GM18858 (cell line): ENCODE measurements around the gene MBD3L2.
"Not testable (repeated sequence)": the region's sequence is repeated elsewhere in the genome, so short reads cannot be mapped to it uniquely, and the experiment has no call there.

Experiments
- ATAC-seq: cut with Tn5 transposase; IDR thresholded peaks from one replicate; pipeline ENCODE4 v1.9.1; 2021; ENCODE audit not compliant: unreplicated experiment

The MBD3L2 gene

DNA sequence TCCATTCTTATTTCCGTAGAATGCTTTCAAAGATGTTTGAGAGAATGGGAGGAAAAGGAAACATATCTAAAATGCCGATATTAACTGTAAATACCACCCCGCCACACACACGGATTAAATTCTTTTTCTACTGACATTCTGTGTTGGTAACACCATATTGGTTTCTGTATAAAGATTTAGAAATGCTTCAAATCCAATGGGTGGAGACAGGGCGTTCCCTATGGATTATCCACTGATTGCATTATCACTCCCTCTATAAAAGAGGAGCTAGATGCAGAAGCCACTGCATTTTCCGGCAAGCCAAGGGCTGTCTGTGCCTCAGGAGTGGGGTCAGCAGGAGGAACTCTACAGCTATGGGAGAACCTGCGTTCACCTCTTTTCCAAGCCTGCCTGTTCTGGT, at the start of gene MBD3L2:
Gene MBD3L2 (plus strand): TSS at position 301 of the 400 bp plus-strand sequence. CDS start 53 bp downstream, at position 354.
- ATAC-seq, result not testable (repeated sequence)

DNA sequence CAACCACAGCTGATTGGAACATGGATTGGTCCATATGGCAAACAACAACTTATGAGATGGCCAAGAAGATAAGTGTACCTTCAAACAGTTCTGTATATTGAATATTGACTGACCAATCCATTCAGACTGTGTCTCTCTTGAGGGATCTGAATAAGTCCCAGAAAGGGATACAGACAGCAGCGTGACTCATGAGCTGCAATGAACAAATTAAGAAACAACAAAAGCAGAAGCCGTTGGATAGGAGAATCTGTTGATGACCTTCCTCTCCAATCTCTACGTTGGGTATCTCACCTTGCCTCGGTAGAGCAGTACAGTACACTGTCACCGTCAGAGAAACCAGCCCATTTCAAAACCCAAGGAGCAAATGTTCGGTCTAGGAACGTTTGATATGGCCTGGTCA, 49.2 kb upstream of the MBD3L2 start:
- ATAC-seq, result no peak

DNA sequence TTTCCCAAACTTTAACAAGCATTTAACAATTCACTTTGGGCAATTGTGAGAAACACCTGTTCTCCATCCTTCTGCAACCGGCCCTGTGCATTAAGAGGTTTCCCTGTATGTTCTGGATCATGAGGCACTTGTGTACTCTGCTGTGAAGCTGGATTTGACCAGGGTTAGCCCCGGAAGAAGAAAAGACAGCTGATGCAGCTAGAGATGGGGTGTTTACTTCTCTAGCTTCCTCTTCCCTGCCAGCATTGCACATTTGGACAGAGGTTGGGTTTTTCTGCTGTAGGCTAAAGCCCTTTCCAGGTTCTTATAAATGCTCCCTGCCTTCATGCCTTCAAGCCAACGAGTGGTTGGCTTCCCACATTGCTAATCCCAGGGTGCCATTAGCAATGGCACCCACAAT, 48.8 kb upstream of the MBD3L2 start:
- ATAC-seq, result no peak

GRCh38 chr19:7000816-7001215, 48.3 kb upstream of the MBD3L2 start:
- no peak for ATAC-seq

- no peak for ATAC-seq
Measured at GRCh38 chr19:7004313-7004931, 44.7 kb upstream of the MBD3L2 start.

GRCh38 chr19:7006135-7006704, 42.9 kb upstream of the MBD3L2 start:
- ATAC-seq, result no peak

DNA sequence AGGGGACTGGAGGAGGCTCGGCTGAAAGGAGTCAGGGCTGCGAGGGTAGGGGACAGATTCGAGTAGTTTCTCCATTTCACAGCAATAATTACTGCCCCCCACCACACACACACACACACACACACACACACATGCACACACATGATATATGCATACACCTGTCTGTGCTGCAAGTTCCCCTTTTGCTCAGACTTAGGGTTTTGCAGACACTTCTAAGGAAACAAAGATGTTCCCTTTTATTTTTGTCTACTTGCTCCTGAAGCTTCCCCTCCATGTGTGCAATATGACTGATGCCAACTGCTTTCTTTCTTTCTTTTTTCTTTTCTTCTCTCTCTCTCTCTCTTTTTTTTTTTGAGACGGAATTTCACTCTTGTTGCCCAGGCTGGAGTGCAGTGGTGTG, 41.3 kb upstream of the MBD3L2 start:
- ATAC-seq, result no peak

DNA sequence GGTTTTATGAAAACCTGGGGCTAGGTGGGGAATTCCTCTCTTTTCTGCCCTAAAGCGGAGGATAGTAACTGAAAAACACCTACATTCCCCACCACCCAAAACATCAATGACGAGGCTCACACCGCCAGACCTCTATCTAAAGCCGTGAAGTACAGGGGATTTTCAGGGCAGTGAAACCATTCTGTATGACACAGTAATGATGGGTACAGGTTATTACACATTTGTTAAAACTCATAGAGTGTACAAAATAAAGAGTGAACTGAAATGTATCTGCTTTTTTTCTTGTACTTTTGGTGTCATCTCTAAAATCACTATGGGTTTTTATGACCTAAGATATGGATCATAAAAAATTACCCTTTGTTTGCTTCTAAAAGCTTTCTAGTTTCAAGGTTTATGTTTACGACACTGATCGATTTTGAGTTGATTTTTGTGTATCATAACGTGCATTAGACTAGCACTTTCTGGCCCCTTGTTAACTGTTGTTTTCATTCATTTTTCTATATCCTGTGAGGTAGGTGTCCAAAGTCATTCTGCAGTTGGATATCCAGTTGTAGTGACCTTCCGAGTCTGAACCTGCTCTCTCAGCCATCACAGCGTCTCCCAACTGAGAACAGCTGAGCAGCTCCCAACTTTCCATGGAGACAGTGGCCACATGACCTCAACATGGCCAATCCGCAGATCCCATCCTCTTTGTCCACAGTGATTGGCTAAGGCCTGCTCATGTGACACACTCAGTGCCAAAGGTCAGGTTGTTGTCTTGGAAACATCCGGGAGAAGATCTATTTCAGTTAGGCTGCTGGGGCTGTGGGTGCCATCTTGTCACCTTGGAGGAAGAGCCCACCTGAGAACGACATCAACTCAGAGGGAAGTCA, 38.2 kb upstream of the MBD3L2 start:
- ATAC-seq, result no peak

DNA sequence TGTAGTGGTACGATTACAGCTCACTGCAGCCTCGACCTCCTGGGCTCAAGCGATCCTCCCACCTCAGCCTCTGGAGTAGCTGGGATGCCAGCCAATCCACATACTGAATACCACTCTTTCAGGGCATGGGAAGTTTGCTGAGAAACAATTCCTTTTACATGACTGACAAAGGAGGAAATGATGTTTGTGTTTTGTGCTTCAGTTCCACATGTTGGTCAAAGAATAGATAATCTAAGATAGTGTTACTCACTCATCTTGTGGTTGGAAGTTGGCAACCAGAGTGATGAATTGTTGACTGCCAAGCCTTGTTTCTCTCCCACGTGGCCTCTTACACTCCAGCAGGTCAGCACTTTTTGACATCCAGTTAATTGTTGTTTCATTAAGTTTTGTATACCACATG, 35.4 kb upstream of the MBD3L2 start:
- no peak for ATAC-seq

GRCh38 chr19:7018828-7019227, 30.3 kb upstream of the MBD3L2 start:
- ATAC-seq, result no peak

DNA sequence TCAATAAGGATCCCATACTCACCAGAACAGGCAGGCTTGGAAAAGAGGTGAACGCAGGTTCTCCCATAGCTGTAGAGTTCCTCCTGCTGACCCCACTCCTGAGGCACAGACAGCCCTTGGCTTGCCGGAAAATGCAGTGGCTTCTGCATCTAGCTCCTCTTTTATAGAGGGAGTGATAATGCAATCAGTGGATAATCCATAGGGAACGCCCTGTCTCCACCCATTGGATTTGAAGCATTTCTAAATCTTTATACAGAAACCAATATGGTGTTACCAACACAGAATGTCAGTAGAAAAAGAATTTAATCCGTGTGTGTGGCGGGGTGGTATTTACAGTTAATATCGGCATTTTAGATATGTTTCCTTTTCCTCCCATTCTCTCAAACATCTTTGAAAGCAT, 27.8 kb upstream of the MBD3L2 start, which contains the start of gene MBD3L2B:
Gene MBD3L2B (minus strand): TSS at position 101 of the 400 bp plus-strand sequence. CDS start 34 bp downstream, at position 67.
- not testable (repeated sequence) for ATAC-seq

DNA sequence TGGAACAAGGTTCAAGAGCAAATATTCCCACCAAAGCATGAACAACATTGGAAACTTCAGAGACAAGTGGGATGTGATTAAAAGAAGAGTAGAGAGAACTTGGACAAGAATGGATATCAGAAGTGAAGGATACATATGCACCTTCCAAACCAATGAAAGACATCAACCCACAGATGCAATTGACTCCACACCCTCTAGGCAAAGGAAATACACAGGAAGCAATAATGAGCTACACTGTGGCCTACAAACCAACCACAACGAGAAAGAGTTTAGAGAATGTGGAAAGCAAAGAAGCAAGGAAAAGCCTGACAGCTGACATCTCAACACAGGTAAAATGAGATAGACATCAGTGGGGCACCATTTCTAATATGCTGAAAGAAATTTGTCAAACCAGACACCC, 20.3 kb upstream of the MBD3L2 start:
- not testable (repeated sequence) for ATAC-seq

DNA sequence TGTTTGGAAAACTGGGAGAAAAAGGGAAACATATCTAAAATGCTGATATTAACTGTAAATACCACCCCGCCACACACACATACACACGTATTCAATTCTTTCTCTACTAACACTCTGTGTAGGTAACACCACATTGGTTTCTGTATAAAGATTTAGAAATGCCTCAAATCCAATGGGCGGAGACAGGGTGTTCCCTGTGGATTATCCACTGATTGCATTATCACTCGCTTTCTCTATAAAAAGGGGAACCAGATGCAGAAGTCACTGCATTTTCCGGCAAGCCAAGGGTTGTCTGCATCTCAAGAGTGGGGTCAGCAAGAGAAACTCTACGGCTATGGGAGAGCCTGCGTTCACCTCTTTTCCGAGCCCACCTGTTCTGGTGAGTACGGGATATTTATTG, 18.8 kb upstream of the MBD3L2 start, which contains the start of gene MBD3L5:
Gene MBD3L5 (plus strand): TSS at position 301 of the 400 bp plus-strand sequence. CDS start 34 bp downstream, at position 335.
- not testable (repeated sequence) for ATAC-seq

- ATAC-seq, result not testable (repeated sequence)
Measured at GRCh38 chr19:7040079-7040478, 9.0 kb upstream of the MBD3L2 start, which contains the start of gene MBD3L4. MBD3L4 (minus strand) TSS chr19:7040179; CDS start chr19:7040144, 35 bp downstream.

- not testable (repeated sequence) for ATAC-seq
Measured at GRCh38 chr19:7041563-7041962, 7.6 kb upstream of the MBD3L2 start.

GRCh38 chr19:7051421-7051820, 2.3 kb downstream of the MBD3L2 start:
- not testable (repeated sequence) for ATAC-seq

DNA sequence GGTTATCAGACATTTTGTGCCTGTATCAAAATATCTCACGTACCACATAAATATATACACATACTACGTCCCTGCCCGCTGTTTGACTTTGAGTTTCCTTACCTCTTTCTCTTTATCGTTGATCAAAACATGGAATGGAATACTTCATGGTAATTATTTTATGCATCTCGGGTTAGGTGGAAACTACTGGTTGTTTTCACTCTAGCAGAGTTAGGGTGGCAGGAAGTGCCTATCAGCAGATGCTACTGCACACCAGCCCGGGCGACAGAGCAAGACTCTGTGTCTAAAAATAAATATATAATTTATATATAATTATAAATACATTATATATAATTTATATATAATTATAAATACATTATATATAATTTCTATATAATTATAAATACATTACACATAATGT, 3.8 kb downstream of the MBD3L2 start:
- not testable (repeated sequence) for ATAC-seq

GRCh38 chr19:7054635-7055368, 5.7 kb downstream of the MBD3L2 start:
- not testable (repeated sequence) for ATAC-seq

GRCh38 chr19:7055679-7056078, 6.6 kb downstream of the MBD3L2 start:
- not testable (repeated sequence) for ATAC-seq

GRCh38 chr19:7056371-7056770, 7.2 kb downstream of the MBD3L2 start:
- ATAC-seq, result not testable (repeated sequence)

- ATAC-seq, result not testable (repeated sequence)
Measured at GRCh38 chr19:7058576-7058975, 9.5 kb downstream of the MBD3L2 start, which contains the start of gene MBD3L3. MBD3L3 (minus strand) TSS chr19:7058676; CDS start chr19:7058605, 71 bp downstream.
